HCT116 (cell line): ENCODE data around the gene RNF217. TPM values are rescaled to one million over a fixed set of nuclear protein-coding genes. Genes with fewer than 3 reads are reported as not detected.

Source experiments
- ATAC-seq: fragments of 200-7000 bp; cut with Tn5 transposase; 2 replicates; pipeline ENCODE4 v1.9.1; 2020; ENCODE audit warnings: mild to moderate bottlenecking, moderate library complexity
- BruUV-seq: library from RNA; stranded (reverse); fragments of 400-500 nt; replicated peaks from 2 replicates; lab custom pipeline; 2021; lab: Mats Ljungman, UMichigan
- CTCF ChIA-PET: fragments of 300-600 bp; sonication (Branson Sonifier 250); formaldehyde crosslinking; loops from one replicate; lab custom pipeline; 2021; ENCODE audit warnings: antibody characterized with exemption; lab: Charles Lee
- POLR2A ChIA-PET: fragments of 300-600, 350-600 bp; sonication (Branson Sonifier 250); formaldehyde crosslinking; loops from one replicate; lab custom pipeline; 2021; ENCODE audit warnings: antibody characterized with exemption; lab: Charles Lee
- RAD21 ChIA-PET, 2 experiments: fragments of 300-600 bp; sonication (Branson Sonifier 250); formaldehyde crosslinking; loops; one replicate each; lab custom pipeline; 2023; ENCODE audit warnings: low total read pairs in 2 of 2; ENCODE audit not compliant: uncharacterized antibody in 2 of 2, unreplicated experiment in 2 of 2, low non-redundant PET in 1 of 2; lab: Charles Lee
- DNase-seq: peaks from one replicate; pipeline ENCODE4 v3.0.0-alpha.2; 2010; ENCODE audit warnings: low read depth, low spot score
- H2AFZ ChIP-seq: fragments of 200-600 bp; shearing (Covaris generic), sonication (generic); 2 replicates; pipeline ENCODE4 v1.6.1; 2017; ENCODE audit warnings: low read depth, mixed run types, mixed read lengths, antibody characterized with exemption, low read length; ENCODE audit not compliant: poor library complexity, severe bottlenecking
- H3K27ac ChIP-seq: 2 replicates; pipeline ENCODE4 v1.5.1; 2012; ENCODE audit warnings: low read depth, low read length
- H3K27me3 ChIP-seq: fragments of 200-600 bp; sonication (generic); 2 replicates; pipeline ENCODE4 v1.6.1; 2016; ENCODE audit warnings: mixed run types, low read length, mixed read lengths; ENCODE audit not compliant: insufficient read depth
- H3K36me3 ChIP-seq, 2 experiments: fragments of 200-500 bp in 1 of 2; fragments of 200-600 bp in 1 of 2; sonication (Bioruptor generic) in 1 of 2; sonication (generic) in 1 of 2; 2 replicates each; pipeline versions ENCODE4 v1.5.1 to v1.6.1; 2014 to 2016; ENCODE audit warnings: low read length in 2 of 2, inconsistent platforms in 1 of 2, mixed read lengths in 1 of 2, mixed run types in 1 of 2; ENCODE audit not compliant: insufficient read depth in 2 of 2, control insufficient read depth in 1 of 2
- H3K4me1 ChIP-seq, 2 experiments: fragments of 200-600 bp in 1 of 2; sonication (generic) in 1 of 2; 2 replicates each; pipeline versions ENCODE4 v1.5.1 to v1.6.1; 2012 to 2017; ENCODE audit warnings: low read length in 2 of 2, inconsistent platforms in 1 of 2, mild to moderate bottlenecking in 1 of 2, mixed read lengths in 1 of 2, mixed run types in 1 of 2, moderate library complexity in 1 of 2; ENCODE audit not compliant: insufficient read depth in 2 of 2, control insufficient read depth in 1 of 2
- H3K4me2 ChIP-seq: fragments of 200-600 bp; sonication (generic); 2 replicates; pipeline ENCODE4 v1.6.1; 2017; ENCODE audit warnings: mixed run types, low read length, mixed read lengths
- H3K4me3 ChIP-seq, 2 experiments: fragments of 200-600 bp in 1 of 2; sonication (generic) in 1 of 2; replicated peaks in 1 of 2; 2 replicates each; pipeline ENCODE4 v1.5.1; 2011 to 2016; ENCODE audit warnings: low read length in 2 of 2, control low read depth in 1 of 2, low read depth in 1 of 2, mild to moderate bottlenecking in 1 of 2, mixed read lengths in 1 of 2, mixed run types in 1 of 2
- H3K79me2 ChIP-seq: fragments of 200-600 bp; sonication (generic); 2 replicates; pipeline ENCODE4 v1.6.1; 2017; ENCODE audit warnings: mild to moderate bottlenecking, mixed run types, low read length, moderate library complexity, mixed read lengths; ENCODE audit not compliant: insufficient read depth
- H3K9ac ChIP-seq: fragments of 200-600 bp; sonication (generic); 2 replicates; pipeline ENCODE4 v1.6.1; 2016; ENCODE audit warnings: low read length, mixed read lengths
- H3K9me2 ChIP-seq: fragments of 200-600 bp; sonication (generic), shearing (Covaris generic); 2 replicates; pipeline ENCODE4 v1.6.1; 2017; ENCODE audit warnings: mixed run types, mild to moderate bottlenecking, moderate library complexity; ENCODE audit not compliant: insufficient read depth
- H3K9me3 ChIP-seq, 2 experiments: fragments of 200-500 bp in 1 of 2; fragments of 200-600 bp in 1 of 2; sonication (Bioruptor generic) in 1 of 2; sonication (generic) in 1 of 2; 2 replicates each; pipeline ENCODE4 v1.6.1; 2014 to 2017; ENCODE audit warnings: low read length in 2 of 2, mixed read lengths in 2 of 2, inconsistent platforms in 1 of 2, low read depth in 1 of 2, mild to moderate bottlenecking in 1 of 2, mixed run types in 1 of 2, moderate library complexity in 1 of 2; ENCODE audit not compliant: control insufficient read depth in 1 of 2, insufficient read depth in 1 of 2
- H4K20me1 ChIP-seq: fragments of 200-600 bp; sonication (generic), shearing (Covaris generic); 2 replicates; pipeline ENCODE4 v1.6.1; 2017; ENCODE audit warnings: mixed run types, mild to moderate bottlenecking, moderate library complexity; ENCODE audit not compliant: insufficient read depth
- CBX3 ChIP-seq: IDR thresholded peaks from 2 replicates; pipeline ENCODE4 v1.6.1; 2012; ENCODE audit warnings: low read depth
- CEBPB ChIP-seq: IDR thresholded peaks from 2 replicates; pipeline ENCODE4 v1.6.1; 2012; ENCODE audit warnings: low read depth
- CTCF ChIP-seq, 3 experiments: fragments of 200-600 bp in 1 of 3; sonication (generic) in 1 of 3; IDR thresholded peaks in 2 of 3; conservative IDR thresholded peaks in 1 of 3; 2 replicates each; pipeline ENCODE4 v1.5.1; 2012 to 2017; ENCODE audit warnings: low read depth in 2 of 3, low read length in 2 of 3, antibody characterized with exemption in 1 of 3, borderline replicate concordance in 1 of 3, control low read depth in 1 of 3, mild to moderate bottlenecking in 1 of 3, mixed read lengths in 1 of 3, mixed run types in 1 of 3, moderate library complexity in 1 of 3; ENCODE audit not compliant: insufficient read depth in 1 of 3
- EGR1 ChIP-seq: IDR thresholded peaks from 2 replicates; pipeline ENCODE4 v1.6.1; 2012; ENCODE audit warnings: low read depth
- ELF1 ChIP-seq: IDR thresholded peaks from 2 replicates; pipeline ENCODE4 v1.6.1; 2012; ENCODE audit warnings: low read depth, borderline replicate concordance
- EZH2 ChIP-seq: fragments of 200-600 bp; sonication (generic); IDR thresholded peaks from 2 replicates; pipeline ENCODE4 v1.6.1; 2017; ENCODE audit warnings: antibody characterized with exemption, mixed run types
- EZH2phosphoT487 ChIP-seq: fragments of 200-600 bp; IDR thresholded peaks from 2 replicates; pipeline ENCODE4 v1.6.1; 2018; ENCODE audit warnings: antibody characterized with exemption, borderline replicate concordance
- FOSL1 ChIP-seq: IDR thresholded peaks from 2 replicates; pipeline ENCODE4 v1.6.1; 2012; ENCODE audit warnings: low read depth
- JUND ChIP-seq: IDR thresholded peaks from 2 replicates; pipeline ENCODE4 v1.6.1; 2012
- POLR2AphosphoS5 ChIP-seq: IDR thresholded peaks from 2 replicates; pipeline ENCODE4 v1.6.1; 2011; ENCODE audit warnings: mild to moderate bottlenecking, low read depth, low read length, moderate library complexity
- RAD21 ChIP-seq: IDR thresholded peaks from 2 replicates; pipeline ENCODE4 v1.6.1; 2012; ENCODE audit warnings: low read depth, mild to moderate bottlenecking
- SIN3A ChIP-seq: IDR thresholded peaks from 2 replicates; pipeline ENCODE4 v1.6.1; 2012; ENCODE audit warnings: low read depth
- SP1 ChIP-seq: IDR thresholded peaks from 2 replicates; pipeline ENCODE4 v1.6.1; 2012; ENCODE audit warnings: low read depth
- ZNF274 ChIP-seq: fragments of 200-500 bp; sonication (Bioruptor generic); IDR thresholded peaks from 2 replicates; pipeline ENCODE4 v1.6.1; 2014; ENCODE audit warnings: mild to moderate bottlenecking, low read depth, low read length, inconsistent platforms
- intact Hi-C: fragments of 100-400 bp; cut with micrococcal nuclease; formaldehyde crosslinking; loops from 2 replicates; pipeline ENCODE4 v1.10.0; 2022
- total RNA-seq: library from RNA; stranded (reverse); gene quantifications from one replicate; pipeline ENCODE4 v1.2.1, GENCODE V29; 2021; ENCODE audit not compliant: unreplicated experiment

The RNF217 gene
- total RNA-seq, 1 experiment from 2014 or later: 20.4 TPM

- H4K20me1 ChIP-seq: no peaks in the 10 kb centered on the region
- H2AFZ ChIP-seq: peak overlapping the region; percentile 88
- H3K9me2 ChIP-seq: no peaks in the 10 kb centered on the region
- H3K4me3 ChIP-seq: no peak overlapping the region
- no peaks in the 10 kb centered on the region for H3K9me3 ChIP-seq
- H3K79me2 ChIP-seq: no peaks in the 10 kb centered on the region
- no TSS peak for BruUV-seq
- no peaks in the 10 kb centered on the region for H3K27me3 ChIP-seq
- H3K36me3 ChIP-seq: no peaks in the 10 kb centered on the region
- ChIA-PET RAD21 (no interaction called here), POLR2A (no interaction called here), CTCF (no interaction called here)
- no peak for DNase-seq
- ATAC-seq: no peak
- intact Hi-C loops: loop anchor here (2.0 to 10.0 kb wide), 2 partner anchors 53 to 137 kb away; partner anchors contain the start of gene RNF217
- H3K4me1 ChIP-seq: peaks cover 8 to 41% of the 10 kb centered on the region in 2 experiments; a peak in 3 of 4 replicates
- no peak overlapping the region for H3K4me2 ChIP-seq
- H3K9ac ChIP-seq: no peak overlapping the region
- no peak overlapping the region for H3K27ac ChIP-seq
- TF ChIP-seq CEBPB (no peak), EZH2 (no peak), EZH2phosphoT487 (no peak), ELF1 (no peak), RAD21 (no peak), CBX3 (no peak), CTCF (IDR thresholded peaks at IDR 0.05 in 2 of 3, conservative IDR thresholded peaks at IDR 0.05 in 1 of 3; ENCODE audit: borderline replicate concordance in 1 of 3, insufficient read depth in 1 of 3, low read depth in 2 of 3, low read length in 2 of 3) (no peak), FOSL1 (no peak)
These were observed 139.4 kb downstream of the RNF217 start for GRCh38 chr6:125101631-125102030.

- H3K4me2 ChIP-seq: peak overlapping the region; percentile 66; the same call in 1 of the 2 replicates
- peaks cover 8 to 41% of the 10 kb centered on the region in 2 experiments; a peak in 3 of 4 replicates for H3K4me1 ChIP-seq
- peak overlapping the region; percentile 88 for H2AFZ ChIP-seq
- ATAC-seq (no peak), DNase-seq (no peak)
- no peaks in the 10 kb centered on the region for H3K79me2 ChIP-seq
- no peaks in the 10 kb centered on the region for H3K9me2 ChIP-seq
- no peaks in the 10 kb centered on the region for H3K27me3 ChIP-seq
- no peaks in the 10 kb centered on the region for H3K9me3 ChIP-seq
- RAD21 ChIA-PET: no interaction called here
- no peak overlapping the region for H3K9ac ChIP-seq
- CTCF ChIA-PET: no interaction called here
- POLR2A ChIA-PET: no interaction called here
- no TSS peak for BruUV-seq
- no peak overlapping the region for H3K27ac ChIP-seq
- intact Hi-C loops: loop anchor here (10.0 kb wide), 1 partner anchor 138 kb away; the partner anchor contains the start of gene RNF217
- no peaks in the 10 kb centered on the region for H3K36me3 ChIP-seq
- TF ChIP-seq CBX3 (no peak), ZNF274 (no peak), JUND (no peak), POLR2AphosphoS5 (no peak), EGR1 (no peak), SP1 (no peak), SIN3A (no peak)
- no peaks in the 10 kb centered on the region for H4K20me1 ChIP-seq
- no peak overlapping the region for H3K4me3 ChIP-seq
These were observed 140.2 kb downstream of the RNF217 start for GRCh38 chr6:125102411-125102810.
